NCI-H146 (cell line): ENCODE measurements around the gene LIMK1.
"Not testable (repeated sequence)": the region's sequence is repeated elsewhere in the genome, so short reads cannot be mapped to it uniquely, and the experiment has no call there.

ENCODE experiments used
- DNase-seq: peaks from one replicate; lab custom pipeline; 2025; lab: John Stamatoyannopoulos, UW

LIMK1 gene

DNA sequence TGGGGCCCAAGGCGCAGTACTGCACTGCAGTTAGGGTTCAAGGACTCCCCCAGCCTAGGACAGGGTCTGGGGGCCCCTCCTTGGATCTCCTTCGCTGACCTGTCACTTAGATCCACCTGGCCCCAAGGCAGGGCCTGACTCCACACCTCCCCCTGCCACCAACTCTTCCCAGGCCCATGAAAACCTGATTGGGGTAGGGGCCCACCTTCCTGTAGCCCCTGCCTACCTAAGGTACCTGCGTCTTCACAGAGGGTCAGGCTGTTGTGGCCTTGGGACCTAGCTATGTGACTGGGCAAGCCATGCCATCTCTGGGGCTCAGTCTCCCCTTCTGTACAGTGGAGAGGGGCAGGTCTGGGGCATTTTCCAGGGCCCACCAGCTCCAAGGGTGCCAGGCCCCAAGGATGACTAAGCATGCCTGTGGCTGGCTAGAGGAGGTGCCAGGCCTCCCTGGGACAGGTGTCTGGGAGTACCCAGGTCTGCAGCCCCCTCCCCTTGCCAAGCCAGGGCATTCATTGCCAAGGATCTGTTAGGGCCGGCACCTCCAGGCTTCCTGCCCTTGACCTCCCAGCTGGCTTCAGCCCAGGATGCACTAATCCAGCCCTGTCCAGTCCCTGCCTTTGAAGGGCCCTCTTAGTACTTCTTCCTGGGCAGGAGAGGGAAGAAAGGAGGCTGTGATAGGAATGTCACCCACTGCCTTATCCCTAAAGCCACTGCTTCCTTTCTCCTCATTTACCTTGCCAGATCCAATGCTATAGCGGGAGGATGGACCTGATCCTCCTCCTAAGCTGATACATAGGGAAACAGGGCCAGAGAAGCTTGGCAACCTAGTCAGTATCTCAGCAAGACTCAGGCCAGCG, 1.3 kb downstream of the LIMK1 start:
- DNase-seq, result no peak

DNA sequence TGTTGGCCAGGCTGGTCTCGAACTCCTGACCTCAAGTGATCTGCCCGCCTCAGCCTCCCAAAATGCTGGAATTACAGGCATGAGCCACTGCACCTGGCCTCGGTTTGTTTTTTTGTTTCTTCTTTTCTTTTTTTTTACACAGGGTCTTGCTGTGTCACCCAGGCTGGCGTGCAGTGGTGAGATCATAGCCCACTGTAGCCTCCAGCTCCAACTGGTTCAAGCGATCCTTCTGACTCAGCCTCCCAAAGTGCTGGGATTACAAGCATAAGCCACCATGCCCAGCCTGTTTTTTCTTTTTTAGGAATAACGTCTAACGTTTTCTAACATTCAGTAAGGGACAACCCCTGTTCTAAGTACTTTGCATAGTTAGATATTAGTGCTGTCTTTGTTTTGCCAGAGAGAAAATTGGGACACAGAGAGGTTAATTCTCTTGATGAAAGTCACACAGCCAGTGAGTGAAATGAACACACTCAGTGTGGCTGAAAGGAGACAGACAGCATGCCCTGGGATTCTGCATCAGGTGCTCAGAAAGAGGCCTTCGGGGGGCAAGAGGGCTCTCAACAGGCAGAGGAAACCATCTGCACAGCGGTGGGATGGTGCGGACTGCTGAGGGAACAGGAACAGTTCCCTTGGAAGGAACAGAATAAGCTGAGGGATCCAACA, 4.3 kb downstream of the LIMK1 start:
- no peak for DNase-seq

DNA sequence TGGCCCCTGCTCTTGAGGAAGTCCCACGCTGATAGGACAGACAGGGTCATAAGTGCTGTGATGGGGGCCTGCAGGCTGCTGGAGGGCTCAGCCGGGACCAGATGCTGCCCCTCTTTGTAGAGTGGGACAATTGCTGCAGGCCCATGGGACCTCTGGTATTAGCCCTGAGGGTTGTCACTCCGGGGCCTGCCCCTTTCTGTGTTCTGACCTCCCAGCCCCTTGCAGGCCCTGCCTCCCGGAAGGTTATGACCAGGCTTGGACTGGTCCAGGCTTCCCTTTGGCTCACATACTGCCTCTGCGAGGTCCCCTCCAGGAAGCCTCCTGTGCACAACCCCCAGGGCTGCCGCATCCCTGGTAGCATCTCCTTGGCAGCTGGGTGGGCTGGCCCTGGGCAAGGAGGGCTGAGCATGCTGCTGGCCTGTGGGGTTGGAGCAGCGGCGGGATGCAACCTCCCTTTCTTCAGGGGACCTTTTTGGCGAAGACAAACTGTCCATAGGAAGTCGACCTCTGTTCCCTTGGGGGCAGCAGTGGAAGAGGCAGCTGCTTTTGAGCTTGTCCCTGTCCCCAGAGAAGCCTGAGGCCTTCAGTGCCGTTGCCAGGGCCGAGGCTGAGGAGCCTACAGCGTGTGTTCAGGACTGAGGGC, 8.8 kb downstream of the LIMK1 start:
- no peak for DNase-seq

DNA sequence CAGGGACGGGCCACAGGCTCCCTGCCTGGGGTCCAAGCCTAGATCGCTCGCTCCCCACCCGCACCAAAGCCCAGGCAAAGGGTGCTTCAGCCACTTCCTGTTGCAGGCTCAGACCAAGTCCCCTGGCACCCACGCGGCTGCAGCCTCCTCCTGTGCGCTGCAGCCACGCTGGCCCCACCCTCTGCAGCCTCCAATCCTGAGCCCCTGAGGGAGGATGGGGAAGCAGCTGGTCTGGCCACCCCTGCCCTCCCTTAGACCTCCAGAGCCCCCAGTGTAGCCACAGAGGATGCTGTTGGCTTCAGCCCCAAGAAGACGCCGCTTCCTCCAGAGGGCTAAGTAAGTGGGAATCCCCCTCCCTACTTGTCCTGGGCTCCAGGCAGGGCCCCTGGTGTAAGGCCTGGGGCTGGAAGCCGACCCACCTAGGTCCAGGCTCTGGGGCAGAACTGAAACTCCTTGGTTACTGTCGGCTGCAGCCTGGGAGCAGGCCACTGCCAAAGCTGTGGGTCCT, 9.4 kb downstream of the LIMK1 start:
- no peak for DNase-seq

DNA sequence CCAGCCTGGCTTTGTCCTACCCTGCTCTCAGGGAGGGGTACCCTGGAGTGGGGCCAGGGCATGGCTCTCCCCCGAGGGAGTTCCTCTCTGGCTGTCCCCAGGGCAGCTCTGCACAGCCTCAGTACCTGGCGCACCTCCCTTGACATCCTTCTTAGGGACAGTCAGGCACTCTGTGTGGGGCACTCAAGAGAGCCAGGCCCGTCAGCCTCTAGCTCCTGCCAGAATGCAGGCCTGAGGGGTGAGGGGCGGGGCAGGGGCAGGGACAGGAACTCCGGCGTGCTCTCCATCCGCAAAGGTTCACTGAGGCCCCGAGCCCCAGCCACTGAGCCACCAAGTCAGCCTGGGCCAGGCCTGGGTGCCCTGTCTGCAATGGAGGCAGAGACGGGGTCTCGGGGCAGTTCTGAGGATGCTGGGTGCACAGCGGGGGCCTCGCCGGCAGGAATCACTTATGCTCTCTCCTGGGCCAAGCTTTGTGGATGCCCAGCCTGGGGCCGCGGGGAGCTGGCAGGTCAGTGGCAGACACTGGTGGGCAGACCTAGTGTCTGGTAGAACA, 10.1 kb downstream of the LIMK1 start:
- no peak for DNase-seq

DNA sequence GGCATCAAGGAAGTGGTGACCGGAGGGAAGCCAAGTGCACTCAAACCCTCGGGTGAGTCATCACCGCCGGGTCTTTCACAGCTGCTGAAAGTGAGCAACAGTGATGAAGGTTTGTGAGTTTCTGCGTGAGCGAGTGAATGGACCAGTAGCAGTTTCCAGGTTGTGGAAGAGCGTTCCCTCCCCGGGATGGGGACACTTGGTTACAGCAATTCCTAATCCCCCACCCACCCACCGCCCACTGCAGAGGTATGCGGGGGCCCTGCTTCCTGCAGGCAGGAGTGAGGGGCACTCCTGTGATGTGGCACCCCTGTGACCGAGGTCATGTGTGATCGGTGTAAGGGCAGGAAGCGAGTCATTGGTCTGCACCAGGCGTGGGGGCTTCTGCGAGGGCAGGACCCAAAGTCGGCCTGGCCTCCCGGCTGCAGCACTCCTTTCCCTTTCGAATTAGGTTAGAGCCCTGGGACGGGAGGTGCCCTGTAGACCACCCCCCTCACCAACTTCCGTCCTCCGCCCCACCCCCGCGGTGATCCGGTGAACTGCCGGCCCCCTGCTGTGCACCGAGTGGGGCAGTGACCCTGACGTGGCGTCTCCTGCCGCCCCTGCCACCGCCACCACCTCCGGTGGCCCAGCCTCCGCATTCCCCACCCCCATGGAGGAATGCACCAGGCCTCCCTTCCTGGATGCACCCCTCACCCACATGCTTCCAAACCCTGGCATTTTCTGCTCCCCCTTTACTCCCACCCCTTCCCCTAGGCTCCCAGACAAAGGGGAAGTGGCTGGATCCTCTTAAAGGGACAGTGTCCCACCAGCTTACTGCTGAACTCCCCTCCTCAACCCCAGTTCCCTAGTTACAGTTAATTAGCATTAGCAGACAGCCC, 10.9 kb downstream of the LIMK1 start:
- no peak for DNase-seq

DNA sequence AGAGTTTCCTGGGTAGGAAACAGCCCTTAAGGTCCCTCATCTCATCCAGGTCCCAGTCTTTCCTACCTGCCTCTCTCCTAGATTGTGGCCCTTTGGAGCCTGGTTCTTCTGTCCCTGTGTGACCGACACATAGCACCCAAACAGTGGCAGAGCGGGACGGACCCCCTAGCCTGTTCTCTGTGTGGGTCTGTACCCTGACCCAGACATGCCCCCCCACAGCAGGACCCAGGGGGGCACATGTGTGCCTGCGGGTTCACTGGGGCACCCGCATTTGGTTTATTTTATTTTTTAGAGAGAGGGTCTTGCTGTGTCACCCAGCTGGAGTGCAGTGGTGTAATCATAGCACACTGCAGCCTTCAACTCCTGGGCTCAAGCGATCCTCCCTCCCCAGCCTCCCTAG, 11.5 kb downstream of the LIMK1 start:
- no peak for DNase-seq

DNA sequence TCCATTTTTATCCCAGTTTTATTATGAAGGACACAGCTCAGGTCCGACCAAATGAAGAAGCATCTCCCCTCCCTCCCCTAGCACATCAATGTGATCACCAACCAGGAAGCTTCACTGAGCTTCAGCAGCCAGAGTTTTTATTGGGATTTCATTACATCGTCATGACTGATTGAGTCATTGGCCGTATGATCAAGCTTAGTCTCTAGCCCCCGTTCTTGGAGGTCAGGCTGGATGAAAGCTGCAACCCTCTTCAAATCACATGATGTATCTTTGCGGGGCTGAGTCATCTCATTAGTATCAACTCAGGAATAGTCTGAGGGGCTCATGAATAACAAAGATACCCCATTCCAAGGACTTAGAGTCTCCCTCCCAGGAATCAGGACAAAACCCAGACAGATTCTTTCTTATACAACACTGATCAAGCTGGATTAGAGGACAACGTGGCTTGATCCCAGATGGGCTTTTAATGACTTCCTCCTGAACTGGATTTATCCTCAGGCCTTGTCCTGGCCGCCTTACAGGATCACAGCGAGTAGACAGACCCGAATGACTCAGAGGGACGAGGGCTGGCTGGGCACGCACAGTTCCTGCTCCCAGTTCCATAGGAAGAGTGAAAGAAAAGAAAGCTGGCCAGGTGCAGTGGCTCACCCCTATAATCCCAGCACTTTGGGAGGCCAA, 14.5 kb downstream of the LIMK1 start:
- DNase-seq, result no peak

DNA sequence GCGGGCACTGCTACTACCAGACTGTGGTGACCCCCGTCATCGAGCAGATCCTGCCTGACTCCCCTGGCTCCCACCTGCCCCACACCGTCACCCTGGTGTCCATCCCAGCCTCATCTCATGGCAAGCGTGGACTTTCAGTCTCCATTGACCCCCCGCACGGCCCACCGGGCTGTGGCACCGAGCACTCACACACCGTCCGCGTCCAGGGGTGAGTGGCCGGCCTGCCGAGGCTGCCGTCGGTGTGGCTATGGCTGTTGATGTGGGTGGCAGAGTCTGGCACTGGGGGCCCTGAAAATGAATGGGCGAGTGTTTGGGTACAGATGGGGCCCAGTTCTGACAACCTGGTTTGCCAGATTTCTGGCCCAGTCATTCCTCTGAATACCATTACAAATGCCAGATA, 15.4 kb downstream of the LIMK1 start:
- DNase-seq, result no peak

DNA sequence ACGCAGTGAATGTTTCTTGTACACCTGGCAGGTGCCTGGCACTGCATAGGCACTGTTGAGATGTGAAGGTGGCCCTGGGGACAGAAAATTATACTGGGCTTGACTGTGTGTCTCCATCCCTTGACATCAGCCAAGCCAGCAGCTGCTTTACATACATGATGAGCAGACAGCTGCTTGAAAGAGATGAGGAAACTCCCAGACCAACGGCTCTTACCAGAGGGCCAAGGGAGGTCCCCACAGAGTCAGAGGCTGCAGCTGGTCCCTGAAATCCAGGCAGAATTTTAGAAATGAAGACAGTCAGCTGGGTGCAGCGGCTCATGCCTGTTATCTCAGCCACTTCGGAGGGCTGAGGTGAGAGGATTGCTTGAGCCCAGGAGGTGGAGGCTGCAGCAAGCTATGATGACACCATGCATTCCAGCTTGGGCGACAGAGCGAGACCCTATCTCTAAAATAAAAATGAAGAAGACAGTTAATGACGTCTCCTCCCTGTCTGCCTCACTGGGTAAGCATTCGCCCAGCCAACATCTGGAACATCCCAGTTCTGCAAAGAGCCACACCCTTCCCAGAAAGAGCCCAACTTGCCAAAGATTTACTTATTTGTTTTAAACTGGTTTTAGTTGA, 17.6 kb downstream of the LIMK1 start:
- no peak for DNase-seq

DNA sequence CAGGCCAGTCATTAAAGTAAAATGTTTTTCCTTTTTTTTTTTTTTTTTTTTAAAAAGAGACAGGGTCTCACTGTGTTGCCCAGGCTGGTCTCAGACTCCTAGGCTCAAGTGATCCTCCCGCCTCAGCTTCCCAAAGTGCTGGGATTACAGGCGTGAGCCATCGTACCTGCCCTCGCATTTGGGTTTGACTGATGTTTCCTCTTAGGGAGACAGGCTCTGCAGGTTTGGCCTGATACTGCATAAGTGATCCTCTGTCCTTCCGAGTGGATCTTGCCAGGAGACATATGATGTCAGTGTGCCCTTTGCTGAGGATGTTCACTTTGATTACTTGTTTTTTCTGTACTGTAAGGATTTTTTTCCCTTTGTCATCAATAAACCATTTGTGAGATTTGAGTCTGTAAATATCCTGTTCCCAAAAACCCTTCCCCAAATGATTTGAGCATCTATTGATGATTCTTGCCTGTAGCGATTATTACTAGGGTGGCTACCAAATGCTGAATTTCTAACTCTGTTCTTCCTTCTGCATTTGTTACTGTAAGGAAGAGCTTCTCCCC, 19.7 kb downstream of the LIMK1 start:
- no peak for DNase-seq

DNA sequence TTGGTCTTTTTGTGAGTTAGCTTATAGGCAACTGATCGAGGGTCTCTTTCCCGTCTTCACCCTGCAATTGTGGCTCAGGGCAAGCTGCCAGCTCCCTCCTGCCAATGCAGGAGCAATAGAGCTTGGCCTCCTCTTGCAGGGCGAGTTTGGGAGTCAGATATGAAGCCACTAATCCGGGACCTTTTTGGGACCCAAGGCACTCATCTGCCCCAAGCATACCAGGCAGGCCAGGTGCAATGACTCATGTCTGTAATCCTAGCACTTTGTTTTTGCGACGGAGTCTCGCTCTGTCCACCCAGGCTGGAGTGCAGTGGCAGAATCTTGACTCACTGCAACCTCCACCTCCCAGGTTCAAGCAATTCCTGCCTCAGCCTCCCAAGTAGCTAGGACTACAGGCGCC, 21.1 kb downstream of the LIMK1 start:
- no peak for DNase-seq

DNA sequence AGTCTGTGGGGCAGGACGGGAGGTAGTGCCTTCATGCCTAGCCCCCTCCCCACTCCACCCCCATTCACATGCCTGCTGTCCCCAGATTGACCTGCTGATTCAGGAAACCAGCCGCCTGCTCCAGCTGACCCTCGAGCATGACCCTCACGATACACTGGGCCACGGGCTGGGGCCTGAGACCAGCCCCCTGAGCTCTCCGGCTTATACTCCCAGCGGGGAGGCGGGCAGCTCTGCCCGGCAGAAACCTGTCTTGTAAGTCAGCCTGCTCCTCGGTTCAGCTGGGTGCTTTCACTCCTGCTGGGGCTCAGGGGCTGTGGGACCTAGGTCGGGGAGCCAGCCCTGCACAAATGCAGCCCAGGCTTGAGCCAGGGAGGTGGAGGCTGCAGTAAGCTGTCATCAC, 22.4 kb downstream of the LIMK1 start:
- no peak for DNase-seq

DNA sequence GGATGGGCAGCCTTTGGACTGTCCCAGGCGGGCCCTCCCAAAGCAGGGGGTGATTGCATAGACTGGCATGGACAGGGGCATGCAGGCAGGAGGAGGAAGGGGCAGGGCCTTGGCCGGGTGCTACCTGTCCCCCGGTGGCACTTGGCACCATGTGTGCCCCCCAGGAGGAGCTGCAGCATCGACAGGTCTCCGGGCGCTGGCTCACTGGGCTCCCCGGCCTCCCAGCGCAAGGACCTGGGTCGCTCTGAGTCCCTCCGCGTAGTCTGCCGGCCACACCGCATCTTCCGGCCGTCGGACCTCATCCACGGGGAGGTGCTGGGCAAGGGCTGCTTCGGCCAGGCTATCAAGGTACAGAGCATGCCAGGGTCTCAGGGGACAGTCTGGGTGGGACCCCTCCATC, 23.2 kb downstream of the LIMK1 start:
- DNase-seq, result no peak

DNA sequence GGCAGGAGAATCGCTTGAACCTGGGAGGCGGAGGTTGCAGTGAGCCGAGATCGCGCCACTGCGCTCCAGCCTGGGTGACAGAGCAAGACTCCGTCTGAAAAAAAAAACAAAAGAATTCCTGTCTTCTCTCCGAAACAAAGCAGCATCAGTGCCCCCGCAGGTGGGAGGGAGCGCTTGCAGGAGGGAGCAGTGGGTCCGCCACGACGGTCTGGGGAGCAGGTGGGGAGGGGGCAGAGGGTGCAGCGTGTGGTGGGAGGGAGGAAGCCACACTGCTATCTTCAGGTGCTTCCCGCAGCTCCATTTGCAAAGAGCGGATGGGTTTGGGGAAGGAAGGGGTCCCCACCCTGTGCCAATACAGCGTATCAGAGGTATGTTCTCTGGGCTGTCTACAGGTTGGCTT, 31.7 kb downstream of the LIMK1 start:
- no peak for DNase-seq

DNA sequence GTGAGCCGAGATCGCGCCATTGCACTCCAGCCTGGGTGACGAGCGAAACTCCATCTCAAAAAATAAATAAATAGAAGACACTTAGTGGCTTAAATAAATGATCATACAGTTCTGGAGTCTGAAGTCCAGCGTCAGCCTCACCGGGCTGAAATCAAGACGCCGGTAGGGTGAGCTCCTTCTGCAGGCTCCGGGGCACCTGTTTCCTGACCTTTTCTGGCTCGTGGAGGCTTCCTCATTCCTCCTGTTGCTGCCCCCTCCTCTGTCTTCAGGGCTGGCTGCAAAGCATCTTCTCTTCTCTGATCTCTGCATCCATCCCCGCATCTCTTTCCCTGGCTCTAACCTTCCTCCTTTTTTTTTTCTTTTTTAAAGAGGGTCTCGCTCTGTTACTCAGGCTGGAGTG, 32.8 kb downstream of the LIMK1 start:
- no peak for DNase-seq

DNA sequence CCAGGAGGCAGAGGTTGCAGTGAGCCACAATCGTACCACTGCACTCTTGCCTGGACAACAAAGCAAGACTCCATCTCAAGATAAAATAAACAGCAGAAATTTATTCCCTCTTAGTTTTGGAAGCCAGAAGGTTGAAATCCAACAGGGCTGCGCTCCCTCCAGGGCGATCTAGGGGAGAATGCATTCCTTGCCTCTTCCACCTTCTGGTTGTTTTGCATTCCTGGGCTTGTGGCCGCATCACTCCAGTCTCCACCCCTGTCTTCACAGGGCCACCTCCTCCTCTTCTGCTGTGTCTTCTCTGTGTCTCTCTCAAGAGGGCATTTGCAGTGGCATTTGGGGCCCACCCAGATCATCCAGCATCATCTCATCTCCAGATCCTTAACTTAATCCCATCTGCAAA, 36.2 kb downstream of the LIMK1 start:
- no peak for DNase-seq

DNA sequence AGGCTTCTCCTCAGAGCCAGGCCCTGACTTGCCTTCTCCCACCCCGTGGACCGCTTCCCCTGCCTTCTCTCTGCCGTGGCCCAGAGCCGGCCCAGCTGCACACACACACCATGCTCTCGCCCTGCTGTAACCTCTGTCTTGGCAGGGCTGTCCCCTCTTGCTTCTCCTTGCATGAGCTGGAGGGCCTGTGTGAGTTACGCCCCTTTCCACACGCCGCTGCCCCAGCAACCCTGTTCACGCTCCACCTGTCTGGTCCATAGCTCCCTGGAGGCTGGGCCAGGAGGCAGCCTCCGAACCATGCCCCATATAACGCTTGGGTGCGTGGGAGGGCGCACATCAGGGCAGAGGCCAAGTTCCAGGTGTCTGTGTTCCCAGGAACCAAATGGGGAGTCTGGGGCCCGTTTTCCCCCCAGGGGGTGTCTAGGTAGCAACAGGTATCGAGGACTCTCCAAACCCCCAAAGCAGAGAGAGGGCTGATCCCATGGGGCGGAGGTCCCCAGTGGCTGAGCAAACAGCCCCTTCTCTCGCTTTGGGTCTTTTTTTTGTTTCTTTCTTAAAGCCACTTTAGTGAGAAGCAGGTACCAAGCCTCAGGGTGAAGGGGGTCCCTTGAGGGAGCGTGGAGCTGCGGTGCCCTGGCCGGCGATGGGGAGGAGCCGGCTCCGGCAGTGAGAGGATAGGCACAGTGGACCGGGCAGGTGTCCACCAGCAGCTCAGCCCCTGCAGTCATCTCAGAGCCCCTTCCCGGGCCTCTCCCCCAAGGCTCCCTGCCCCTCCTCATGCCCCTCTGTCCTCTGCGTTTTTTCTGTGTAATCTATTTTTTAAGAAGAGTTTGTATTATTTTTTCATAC, 38.0 kb downstream of the LIMK1 start:
- no peak for DNase-seq

DNA sequence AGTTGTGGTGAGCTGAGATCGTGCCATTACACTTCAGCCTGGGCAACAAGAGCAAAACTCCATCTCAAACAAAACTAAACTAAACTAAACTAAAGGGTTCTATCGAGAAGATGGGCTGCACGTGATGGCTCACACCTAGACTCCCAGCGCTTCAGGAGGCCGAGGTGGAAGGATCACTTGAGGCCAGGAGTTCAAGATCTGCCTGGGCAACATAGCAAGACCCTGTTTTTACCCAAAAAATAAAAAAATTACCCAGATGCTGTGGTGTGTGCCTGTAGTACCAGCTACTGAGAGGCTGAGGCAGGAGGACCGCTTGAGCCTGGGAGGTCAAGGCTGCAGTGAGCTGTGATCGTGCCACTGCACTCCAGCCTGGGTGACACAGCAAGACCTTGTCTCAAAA, 40.3 kb downstream of the LIMK1 start:
- DNase-seq, result not testable (repeated sequence)
